H1 (cell line): ENCODE data around the gene SLC4A8. TPM values are rescaled to one million over a fixed set of nuclear protein-coding genes. Genes with fewer than 3 reads are reported as not detected.

Experiments
- BACH1 ChIP-seq: IDR thresholded peaks from 2 replicates; pipeline ENCODE4 v1.6.1; 2012; ENCODE audit warnings: low read length, improper control_type of control experiment
- CHD2 ChIP-seq: IDR thresholded peaks from 2 replicates; pipeline ENCODE4 v1.6.1; 2012; ENCODE audit warnings: low read length, improper control_type of control experiment
- EZH2 ChIP-seq: fragments of 200-600 bp; sonication (generic); IDR thresholded peaks from 2 replicates; pipeline ENCODE4 v1.7.1; 2012; ENCODE audit warnings: low read depth, mild to moderate bottlenecking, moderate library complexity, low read length, inconsistent platforms; ENCODE audit not compliant: severe bottlenecking
- HDAC2 ChIP-seq, 2 experiments: fragments of 300-600 bp in 1 of 2; sonication (generic) in 1 of 2; IDR thresholded peaks; 2 replicates each; pipeline ENCODE4 v1.6.1; 2011 to 2012; ENCODE audit warnings: low read depth in 2 of 2, low read length in 2 of 2, mild to moderate bottlenecking in 2 of 2, moderate library complexity in 2 of 2, borderline replicate concordance in 1 of 2, inconsistent platforms in 1 of 2
- JUND ChIP-seq: IDR thresholded peaks from 2 replicates; pipeline ENCODE4 v1.6.1; 2011; ENCODE audit warnings: mild to moderate bottlenecking, improper control_type of control experiment, low read length
- NANOG ChIP-seq: IDR thresholded peaks from 2 replicates; pipeline ENCODE4 v1.6.1; 2011; ENCODE audit warnings: low read length, low read depth, mild to moderate bottlenecking, inconsistent platforms; ENCODE audit not compliant: insufficient read depth, poor library complexity, severe bottlenecking
- RAD21 ChIP-seq, 2 experiments: IDR thresholded peaks in 1 of 2; conservative IDR thresholded peaks in 1 of 2; 2 replicates each; pipeline ENCODE4 v1.6.1; 2011; ENCODE audit warnings: low read depth in 2 of 2, low read length in 2 of 2, improper control_type of control experiment in 1 of 2, inconsistent platforms in 1 of 2, mild to moderate bottlenecking in 1 of 2, moderate library complexity in 1 of 2
- SAP30 ChIP-seq: fragments of 300-600 bp; sonication (generic); IDR thresholded peaks from 2 replicates; pipeline ENCODE4 v1.7.1; 2012; ENCODE audit warnings: low read length, moderate library complexity, mild to moderate bottlenecking, inconsistent platforms; ENCODE audit not compliant: insufficient read depth, insufficient replicate concordance
- SIN3A ChIP-seq, 2 experiments: IDR thresholded peaks in 1 of 2; conservative IDR thresholded peaks in 1 of 2; 2 replicates each; pipeline ENCODE4 v1.6.1; 2011 to 2012; ENCODE audit warnings: low read length in 2 of 2, improper control_type of control experiment in 1 of 2, low read depth in 1 of 2, mild to moderate bottlenecking in 1 of 2
- SIX5 ChIP-seq: IDR thresholded peaks from 2 replicates; pipeline ENCODE4 v1.6.1; 2011; ENCODE audit warnings: mild to moderate bottlenecking, low read depth, low read length
- SRF ChIP-seq: IDR thresholded peaks from 2 replicates; pipeline ENCODE4 v1.6.1; 2011; ENCODE audit warnings: mild to moderate bottlenecking, low read depth, low read length, moderate library complexity
- polyA plus RNA-seq, 7 experiments: library from polyadenylated mRNA; depleted of rRNA in 3 of 7; stranded (reverse) in 5 of 7; unstranded in 2 of 7; fragments of >200 nt in 5 of 7; fragments of 200-250 nt in 2 of 7; gene quantifications; 1 replicate in 5 of 7; 2 replicates in 1 of 7; 4 replicates in 1 of 7; pipeline versions ENCODE4 v1.2.1 to v1.2.3, GENCODE V29; 2011 to 2013; ENCODE audit warnings: missing spikeins in 2 of 7, mixed read lengths in 2 of 7
- total RNA-seq: library from RNA; stranded (reverse); fragmentation: NEBNext Ultra II Directional; extraction: Animal tissue kit (Norgen Biotek cat#: 25700); gene quantifications from 2 replicates; pipeline ENCODE4 v1.2.1, GENCODE V29; 2021

Gene SLC4A8
- total and polyA plus RNA-seq, 2 of the 8 experiments (the other 6 are each of a cell fraction or from before 2014, with no cell fraction given), result 11.2 to 13.4 TPM

DNA sequence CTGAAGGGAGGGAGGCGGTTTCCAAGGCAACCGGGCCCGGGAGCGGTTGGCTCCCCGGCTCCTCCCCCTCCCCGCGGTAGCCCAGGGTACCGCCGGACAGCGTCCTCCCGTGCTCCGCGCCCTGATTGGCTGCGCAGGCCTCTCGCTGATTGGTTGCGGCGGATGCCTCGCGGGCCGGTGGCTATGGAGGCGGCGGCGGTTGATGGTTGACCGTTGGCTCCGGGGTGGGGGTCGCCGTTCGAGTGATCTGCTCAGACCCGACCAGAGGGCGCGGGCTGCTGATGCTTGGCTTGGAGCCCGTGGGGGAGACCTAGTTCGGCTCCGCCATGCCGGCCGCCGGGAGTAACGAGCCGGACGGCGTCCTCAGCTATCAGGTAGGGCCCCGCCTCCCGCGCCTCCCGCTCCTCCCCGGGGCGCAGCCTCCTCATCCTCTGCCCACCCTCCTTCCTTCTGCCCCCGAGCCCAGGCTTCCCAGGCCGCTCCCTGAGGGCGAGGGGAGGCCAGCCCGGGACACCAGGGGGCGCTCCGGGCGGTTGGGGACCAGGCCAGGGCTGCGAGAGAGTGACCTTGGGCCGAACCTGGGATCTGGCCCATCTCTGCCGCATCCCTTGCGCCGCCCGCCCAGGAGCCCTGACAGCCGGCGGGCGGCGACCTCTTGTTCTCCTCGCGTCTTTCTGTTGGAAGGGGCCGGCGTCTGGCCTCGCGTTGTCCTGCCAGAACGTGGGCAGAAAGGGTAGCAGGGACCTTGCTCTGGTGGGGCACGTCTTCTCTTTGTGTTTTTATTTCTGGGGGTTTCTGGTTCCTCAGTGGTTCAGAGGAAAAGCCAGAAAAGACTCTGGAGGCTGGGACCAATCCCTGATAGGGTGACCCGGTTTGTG, at the start of gene SLC4A8 (continued):
- TF ChIP-seq NANOG, result no peak
- peak; percentile 67 to 85; a peak in 2 of 4 replicates for TF ChIP-seq HDAC2 (IDR thresholded peaks at IDR 0.05; ENCODE audit: borderline replicate concordance in 1 of 2, low read depth in 2 of 2, low read length in 2 of 2)
- peak; percentile 64 to 80 for TF ChIP-seq RAD21 (IDR thresholded peaks at IDR 0.05 in 1 of 2, conservative IDR thresholded peaks at IDR 0.05 in 1 of 2; ENCODE audit: low read depth in 2 of 2, low read length in 2 of 2)
- no peak for TF ChIP-seq BACH1
- peak in 1 of 2 experiments; percentile 46; a peak in 1 of 4 replicates for TF ChIP-seq SIN3A (conservative IDR thresholded peaks at IDR 0.05 in 1 of 2, IDR thresholded peaks at IDR 0.05 in 1 of 2; ENCODE audit: low read depth in 1 of 2, low read length in 2 of 2)
- no peak for TF ChIP-seq SRF
- no peak for TF ChIP-seq JUND
- TF ChIP-seq EZH2, result no peak
- no peak for TF ChIP-seq SIX5
- TF ChIP-seq CHD2, result peak; percentile 69
- TF ChIP-seq SAP30, result no peak
- TF ChIP-seq, all 59 proteins: peak for 18
